ENCODE measurements around the gene ITGAV. TPM values are rescaled to one million over a fixed set of nuclear protein-coding genes. Genes with fewer than 3 reads are reported as not detected.

ITGAV gene
- total RNA-seq, 2 donors from 2014 or later = 31.6 to 54.6 TPM

DNA sequence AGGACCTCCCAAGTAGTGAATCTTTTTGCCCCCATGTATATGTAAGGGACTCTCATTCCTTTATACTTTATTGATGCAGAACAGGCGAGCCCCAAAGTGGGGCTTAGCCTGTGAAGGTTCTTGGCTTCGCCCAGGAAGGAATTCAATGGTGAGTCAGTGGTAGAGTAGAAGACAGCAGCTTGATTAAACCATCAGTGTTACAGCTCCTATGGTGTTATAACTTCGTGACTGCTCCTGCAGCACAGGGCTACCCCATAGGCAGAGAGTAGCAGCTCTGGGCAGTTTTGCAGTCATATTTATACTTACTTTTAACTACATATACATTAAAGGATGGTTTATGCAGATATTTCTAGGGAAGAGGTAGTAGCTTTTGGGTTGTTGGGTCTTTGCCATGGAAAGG is 115.0 kb downstream of the ITGAV start:
- Histone ChIP-seq H3K9ac (ENCODE audit: low read depth in 2 of 2, low read length in 2 of 2) (no peak overlapping the region), H3K36me3 (no peaks in the 10 kb centered on the region), H3K27ac (no peak overlapping the region), H3K9me3 (no peaks in the 10 kb centered on the region), H3K27me3 (no peaks in the 10 kb centered on the region), H3K4me1 (no peaks in the 10 kb centered on the region), H3K4me3 (no peak overlapping the region)
- no peak for DNase-seq
- intact Hi-C loops (cut with DNase I) = no loop called here
- TF ChIP-seq, protein P1, sequence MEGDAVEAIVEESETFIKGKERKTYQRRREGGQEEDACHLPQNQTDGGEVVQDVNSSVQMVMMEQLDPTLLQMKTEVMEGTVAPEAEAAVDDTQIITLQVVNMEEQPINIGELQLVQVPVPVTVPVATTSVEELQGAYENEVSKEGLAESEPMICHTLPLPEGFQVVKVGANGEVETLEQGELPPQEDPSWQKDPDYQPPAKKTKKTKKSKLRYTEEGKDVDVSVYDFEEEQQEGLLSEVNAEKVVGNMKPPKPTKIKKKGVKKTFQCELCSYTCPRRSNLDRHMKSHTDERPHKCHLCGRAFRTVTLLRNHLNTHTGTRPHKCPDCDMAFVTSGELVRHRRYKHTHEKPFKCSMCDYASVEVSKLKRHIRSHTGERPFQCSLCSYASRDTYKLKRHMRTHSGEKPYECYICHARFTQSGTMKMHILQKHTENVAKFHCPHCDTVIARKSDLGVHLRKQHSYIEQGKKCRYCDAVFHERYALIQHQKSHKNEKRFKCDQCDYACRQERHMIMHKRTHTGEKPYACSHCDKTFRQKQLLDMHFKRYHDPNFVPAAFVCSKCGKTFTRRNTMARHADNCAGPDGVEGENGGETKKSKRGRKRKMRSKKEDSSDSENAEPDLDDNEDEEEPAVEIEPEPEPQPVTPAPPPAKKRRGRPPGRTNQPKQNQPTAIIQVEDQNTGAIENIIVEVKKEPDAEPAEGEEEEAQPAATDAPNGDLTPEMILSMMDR (IDR thresholded peaks at IDR 0.05) = no peak

GRCh38 chr2:186709529-186710450 is 119.9 kb downstream of the ITGAV start:
- TF ChIP-seq, protein P1 (IDR thresholded peaks at IDR 0.05) = no peak
- H3K36me3 ChIP-seq = no peaks in the 10 kb centered on the region
- intact Hi-C loops (cut with DNase I) = no loop called here

DNA sequence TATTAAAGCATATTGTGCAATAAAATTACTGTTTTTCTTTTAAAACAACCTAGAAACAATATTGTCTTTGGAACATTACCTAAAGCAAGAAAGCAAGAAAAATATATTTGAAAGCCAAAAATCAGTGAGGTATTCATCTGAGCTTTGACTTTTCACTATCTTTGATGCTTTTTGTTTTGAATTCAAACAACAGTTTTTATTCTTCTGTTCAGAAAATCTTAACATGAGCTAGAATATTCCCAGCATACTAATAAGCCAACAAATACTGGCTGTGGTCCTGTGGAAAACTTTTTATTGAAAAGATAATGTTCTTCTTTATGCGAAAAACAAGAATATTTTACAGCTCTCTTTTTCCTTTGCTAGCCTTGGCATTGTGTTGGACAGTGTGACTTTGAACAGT is 123.8 kb downstream of the ITGAV start:
- no peaks in the 10 kb centered on the region for H3K27me3 ChIP-seq
- TF ChIP-seq, protein P1 (IDR thresholded peaks at IDR 0.05) = no peak
- no peaks in the 10 kb centered on the region for H3K36me3 ChIP-seq
- no peak for DNase-seq
- H3K9me3 ChIP-seq = no peaks in the 10 kb centered on the region
- no peak overlapping the region for H3K9ac ChIP-seq (ENCODE audit: low read depth in 2 of 2, low read length in 2 of 2)
- no peak overlapping the region for H3K27ac ChIP-seq
- intact Hi-C loops (cut with DNase I) = no loop called here
- no peaks in the 10 kb centered on the region for H3K4me1 ChIP-seq
- H3K4me3 ChIP-seq = no peak overlapping the region

More at GRCh38 chr2:186709529-186710450, 119.9 kb downstream of the ITGAV start:
- no peaks in the 10 kb centered on the region for H3K9me3 ChIP-seq
- no peak for DNase-seq
- H3K27ac ChIP-seq = no peak overlapping the region
- H3K4me1 ChIP-seq = no peaks in the 10 kb centered on the region
- no peaks in the 10 kb centered on the region for H3K27me3 ChIP-seq
- H3K4me3 ChIP-seq = no peak overlapping the region
- H3K9ac ChIP-seq (ENCODE audit: low read depth in 2 of 2, low read length in 2 of 2) = no peak overlapping the region

- no peak overlapping the region for H3K4me3 ChIP-seq
- H3K27me3 ChIP-seq = no peaks in the 10 kb centered on the region
- no peaks in the 10 kb centered on the region for H3K9me3 ChIP-seq
- H3K4me1 ChIP-seq = no peaks in the 10 kb centered on the region
- TF ChIP-seq, protein P1 (IDR thresholded peaks at IDR 0.05) = no peak
- DNase-seq = no peak
- no peaks in the 10 kb centered on the region for H3K36me3 ChIP-seq
- H3K9ac ChIP-seq (ENCODE audit: low read depth in 2 of 2, low read length in 2 of 2) = no peak overlapping the region
- H3K27ac ChIP-seq = no peak overlapping the region
- intact Hi-C loops (cut with DNase I) = no loop called here
Observed at GRCh38 chr2:186714611-186715010, 124.8 kb downstream of the ITGAV start.

DNA sequence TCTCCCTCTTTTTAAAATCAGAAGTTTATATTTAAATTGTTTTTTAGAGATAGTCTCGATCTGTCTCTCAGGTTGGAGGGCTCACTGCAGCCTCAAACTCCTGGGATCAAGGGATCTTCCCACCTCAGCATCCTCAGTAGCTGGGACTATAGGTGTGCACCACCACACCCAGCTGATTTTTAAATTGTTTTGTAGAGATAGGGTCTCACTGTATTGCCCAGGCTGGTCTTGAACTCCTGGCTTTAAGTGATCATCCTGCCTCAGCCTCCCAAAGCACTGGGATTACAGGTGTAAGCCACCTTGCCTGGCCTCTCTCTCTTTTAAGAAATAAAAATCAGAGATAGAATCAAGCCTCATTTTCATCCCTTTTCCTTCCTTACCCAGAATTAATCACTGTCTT is 126.1 kb downstream of the ITGAV start:
- intact Hi-C loops (cut with DNase I) = no loop called here
- H3K9ac ChIP-seq (ENCODE audit: low read depth in 2 of 2, low read length in 2 of 2) = no peak overlapping the region
- TF ChIP-seq, protein P1 (IDR thresholded peaks at IDR 0.05) = no peak
- no peaks in the 10 kb centered on the region for H3K4me1 ChIP-seq
- H3K9me3 ChIP-seq = no peaks in the 10 kb centered on the region
- no peak overlapping the region for H3K27ac ChIP-seq
- H3K36me3 ChIP-seq = no peaks in the 10 kb centered on the region
- H3K27me3 ChIP-seq = no peaks in the 10 kb centered on the region
- H3K4me3 ChIP-seq = no peak overlapping the region
- DNase-seq = no peak

Measured in colonic mucosa (tissue), 4 donors.